Measurements from ENCODE around the gene DUSP1. TPM values are rescaled to one million over a fixed set of nuclear protein-coding genes. Genes with fewer than 3 reads are reported as not detected.

Gene DUSP1
- total RNA-seq, 1 donor from 2014 or later = 1,666 TPM

DNA sequence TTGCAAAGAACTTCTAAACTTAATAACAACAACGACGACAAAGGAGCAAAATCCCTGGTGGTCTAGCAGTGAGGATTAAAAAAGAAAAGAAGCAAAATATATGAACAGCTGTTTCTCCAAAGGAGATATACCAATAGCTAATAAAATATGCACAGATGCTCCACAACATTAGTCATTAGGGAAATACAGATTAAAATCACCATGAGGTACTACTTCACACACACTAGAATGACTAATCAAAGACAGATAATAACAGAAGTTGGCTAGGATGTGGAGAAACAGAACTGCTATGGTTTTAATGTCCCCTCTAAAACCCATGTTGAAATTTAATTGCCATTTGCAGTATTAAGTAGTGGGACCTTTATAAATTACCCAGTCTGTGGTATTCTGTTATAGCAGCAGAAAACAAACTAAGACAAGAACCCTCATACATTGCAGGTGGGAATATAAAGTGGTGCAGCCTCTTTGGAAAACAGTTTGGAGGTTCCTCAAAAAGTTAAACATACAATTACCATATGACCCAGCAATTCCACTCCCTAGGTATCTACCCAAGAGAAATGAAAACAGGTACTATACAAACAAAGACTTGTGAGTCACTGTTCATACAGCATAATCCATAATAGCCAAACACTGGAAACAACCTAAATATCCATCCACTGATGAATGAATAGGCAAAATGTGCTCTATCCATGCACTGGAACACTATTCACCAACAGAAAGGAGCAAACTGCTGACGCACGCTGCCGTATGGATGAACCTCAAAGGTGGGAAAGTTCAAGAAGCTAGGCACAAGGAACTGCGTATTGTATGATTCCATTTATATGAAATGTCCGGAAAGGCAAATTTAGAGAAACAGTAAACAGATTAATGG, 11.4 kb upstream of the DUSP1 start:
- no peak for DNase-seq (ENCODE audit: low spot score)

DNA sequence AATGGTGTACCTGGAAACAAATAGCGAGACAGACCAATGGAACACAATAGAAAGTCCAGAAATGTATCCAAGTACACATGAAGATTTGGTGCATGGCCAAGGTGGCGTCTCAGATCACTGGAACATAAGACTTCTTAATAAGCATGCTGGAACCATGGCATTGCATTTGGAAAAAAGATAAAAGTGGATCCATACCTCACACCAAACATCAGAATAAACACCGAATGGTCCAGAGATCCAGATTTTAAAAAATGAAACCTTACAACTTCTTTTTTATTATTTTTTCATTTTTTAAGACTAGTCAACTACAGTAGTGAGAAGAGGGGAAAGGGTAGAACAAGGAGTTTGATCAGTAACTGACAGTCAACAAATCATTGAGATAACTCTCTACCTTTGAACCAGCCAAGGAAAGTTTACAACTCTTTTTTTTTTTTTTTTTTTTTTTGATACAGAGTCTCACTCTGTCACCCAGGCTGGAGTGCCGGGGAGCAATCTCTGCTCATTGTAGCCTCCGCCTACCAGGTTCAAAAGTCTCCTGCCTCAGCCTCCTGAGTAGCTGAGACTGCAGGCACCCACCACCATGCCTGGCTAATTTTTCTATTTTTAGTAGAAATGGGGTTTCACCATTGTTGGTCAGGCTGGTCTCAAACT, 8.8 kb upstream of the DUSP1 start:
- DNase-seq (ENCODE audit: low spot score) = no peak

DNA sequence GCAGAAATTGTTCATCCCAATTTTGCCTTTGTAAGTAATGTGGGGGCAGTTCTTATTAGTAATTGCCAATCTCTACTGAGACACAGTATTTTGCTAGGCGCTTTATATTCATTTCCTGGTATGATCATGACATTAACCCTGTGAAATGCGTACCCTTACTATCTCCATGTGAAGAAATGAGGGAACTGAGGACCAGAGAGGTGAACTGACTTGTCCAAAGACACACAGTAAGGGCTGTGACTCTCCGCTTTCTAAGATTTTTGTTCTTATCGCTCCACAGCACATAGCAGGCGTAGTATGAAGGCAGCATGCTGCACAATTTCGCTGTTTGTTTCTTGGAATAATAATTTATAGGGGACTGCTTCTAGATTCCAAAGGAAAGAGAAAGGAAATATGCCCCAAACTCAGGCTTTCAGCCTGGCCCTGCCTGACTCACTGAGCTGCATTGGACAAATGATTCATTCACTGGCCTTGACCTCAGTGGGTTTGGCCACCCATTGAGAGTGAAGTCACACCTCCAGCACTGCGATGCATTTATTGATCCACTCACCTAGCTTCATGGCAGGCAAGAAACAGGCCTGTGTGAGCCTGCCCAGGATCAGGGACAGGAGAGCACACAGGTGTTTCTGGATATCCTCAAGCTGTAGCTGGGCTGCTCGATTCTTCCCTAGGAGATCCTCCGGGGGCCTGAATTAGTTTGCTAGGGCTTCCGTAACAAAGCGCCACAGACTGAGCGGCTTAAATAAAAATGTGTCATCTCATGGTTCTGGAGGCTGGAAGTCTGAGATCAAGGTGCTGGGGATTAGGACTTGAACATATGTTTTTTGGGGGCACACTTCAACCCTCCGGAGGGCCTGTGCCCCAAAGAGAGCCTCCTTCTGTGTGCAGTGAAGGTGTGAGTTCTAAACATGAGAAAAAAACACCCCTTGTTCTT, 7.2 kb upstream of the DUSP1 start:
- no peak for DNase-seq (ENCODE audit: low spot score)

DNA sequence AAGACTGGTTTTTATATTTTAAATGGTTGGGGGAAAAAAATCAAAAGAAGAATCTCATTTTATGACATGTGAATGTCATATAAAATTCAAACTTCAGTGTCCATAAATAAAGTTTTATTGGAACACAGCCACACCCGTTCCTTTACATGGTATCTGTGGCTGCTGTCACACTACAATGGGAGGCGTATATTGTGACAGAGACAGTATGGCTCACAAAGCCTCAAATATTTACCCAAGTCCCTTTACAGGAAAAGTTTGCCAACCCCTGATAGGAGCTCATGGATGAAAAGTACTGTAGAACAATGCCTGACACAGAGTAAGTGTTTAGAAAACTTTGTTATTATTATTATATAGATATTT, 5.2 kb upstream of the DUSP1 start:
- no peak for DNase-seq (ENCODE audit: low spot score)

DNA sequence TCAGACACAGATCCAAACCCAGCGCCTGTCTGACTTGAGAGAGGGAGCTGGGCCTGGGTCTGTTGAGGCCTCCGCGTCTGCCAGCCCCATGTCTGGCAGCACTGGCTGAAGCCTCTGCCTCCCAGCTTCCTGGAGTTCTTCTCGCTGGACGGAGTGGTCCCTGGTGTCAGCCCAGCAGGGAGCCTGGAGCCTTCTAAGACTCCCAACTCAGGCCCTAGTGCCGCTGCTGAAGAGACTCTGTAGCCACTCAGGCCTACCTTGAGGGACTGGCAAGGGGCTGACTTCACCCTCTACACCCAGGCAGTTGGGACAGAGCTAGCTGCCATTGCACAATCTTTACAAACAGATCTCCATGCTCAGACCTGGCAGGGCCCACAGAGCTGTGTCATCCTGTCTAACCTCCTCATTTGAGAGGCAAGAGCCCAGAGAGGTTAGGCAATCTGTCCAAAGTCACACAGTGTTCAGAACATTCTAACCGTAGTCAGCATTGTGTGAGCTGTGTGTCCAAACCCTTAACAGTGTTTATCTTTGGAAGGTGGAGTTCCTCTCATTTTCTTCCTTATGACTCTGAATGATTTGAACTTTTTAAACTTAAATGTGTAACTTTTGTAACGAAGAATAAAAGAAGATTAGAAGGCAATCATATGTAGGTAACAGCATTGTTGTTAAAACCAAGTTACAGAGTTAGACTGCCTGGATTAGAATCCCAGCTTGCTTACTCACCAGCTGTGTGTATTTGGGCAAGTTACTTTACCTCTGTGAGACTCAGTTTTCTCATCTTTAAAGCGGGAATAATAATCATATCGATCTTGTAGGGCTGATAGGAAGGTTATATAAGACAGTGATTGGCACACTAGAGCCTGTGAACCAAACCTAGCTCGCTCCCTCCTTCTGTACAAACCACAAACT, 4.6 kb upstream of the DUSP1 start:
- DNase-seq (ENCODE audit: low spot score) = no peak

DNA sequence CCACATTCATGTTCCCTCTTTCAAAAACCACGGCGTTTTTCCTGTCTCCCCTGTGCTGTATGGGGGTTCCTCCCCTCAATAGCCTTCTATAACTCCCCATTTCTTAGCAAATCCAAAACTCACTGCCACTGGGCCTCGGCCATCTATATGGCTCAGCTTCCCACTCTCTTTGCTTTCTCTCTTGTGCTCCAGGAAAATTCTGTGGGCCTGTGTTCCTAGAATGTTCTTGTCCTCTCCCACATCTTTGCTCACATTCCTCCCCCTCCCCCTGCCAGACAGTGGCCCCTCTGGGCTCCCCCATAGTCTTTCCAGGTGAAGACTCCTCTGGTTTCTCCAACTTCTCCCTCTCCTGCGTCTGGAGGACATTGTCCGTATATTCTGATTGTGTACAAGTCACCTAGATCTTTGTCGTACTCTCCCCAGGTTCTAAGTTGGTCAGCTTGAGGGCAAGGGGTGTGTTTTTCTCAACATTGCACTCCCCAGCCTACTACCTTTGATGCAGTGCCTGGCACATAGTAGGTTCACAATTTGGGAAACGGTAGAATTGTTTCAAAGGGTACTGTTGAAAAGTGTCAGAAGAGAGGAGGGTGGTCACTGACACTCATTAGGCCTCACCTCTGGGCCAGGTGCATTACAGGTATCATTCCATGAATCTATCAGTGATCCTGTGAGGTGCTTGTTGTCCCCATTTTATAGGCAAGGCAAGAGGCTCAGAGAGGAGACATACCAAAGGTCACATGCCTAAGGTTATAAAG, 3.7 kb upstream of the DUSP1 start:
- DNase-seq (ENCODE audit: low spot score) = no peak

DNA sequence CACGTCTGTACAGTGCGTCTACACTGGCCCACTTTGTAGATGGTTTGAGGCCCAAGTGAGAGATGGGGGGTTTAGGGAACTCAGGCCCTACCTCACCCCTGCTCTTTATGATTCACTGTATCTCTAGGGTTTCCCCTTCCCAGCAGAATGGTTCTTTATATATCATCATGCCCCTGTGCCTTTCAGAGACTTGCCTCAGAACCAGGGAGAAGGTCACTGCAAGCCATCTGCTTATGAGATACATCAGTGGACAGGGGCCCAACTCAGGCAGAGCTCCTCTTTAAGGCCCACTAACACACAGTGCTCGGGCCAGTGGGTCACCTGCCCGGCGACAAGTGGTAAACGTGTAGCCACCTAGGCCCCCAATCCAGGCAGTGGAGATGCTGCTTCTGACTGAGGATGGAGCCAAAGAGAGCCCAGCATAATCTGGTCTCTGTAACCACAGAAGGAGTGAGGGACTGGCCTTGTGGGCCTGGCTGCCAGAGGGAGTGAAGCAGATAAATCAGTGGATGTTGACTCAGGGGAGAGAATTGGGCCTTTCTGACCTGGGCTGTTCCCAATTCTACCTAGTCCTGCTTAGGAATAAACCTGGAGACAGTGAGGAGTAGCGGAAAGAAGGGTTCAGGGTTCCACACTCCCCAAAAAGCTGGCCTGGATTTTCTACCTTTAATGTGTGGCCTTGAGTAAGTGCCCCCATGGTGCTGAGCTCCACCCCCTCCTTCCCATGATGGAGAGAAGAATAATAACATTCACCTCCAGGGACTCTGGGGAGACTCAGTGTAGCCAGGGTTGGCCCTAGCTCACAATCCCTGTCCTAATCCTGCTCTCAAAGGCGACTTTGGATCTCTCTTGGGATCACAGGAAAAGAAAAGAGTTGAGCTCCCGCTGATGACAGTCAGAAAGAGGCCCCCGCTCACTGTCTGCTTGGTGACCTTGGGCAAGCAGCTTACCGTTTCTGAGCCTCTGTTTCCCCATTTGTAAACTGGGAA, 2.8 kb upstream of the DUSP1 start:
- no peak for DNase-seq (ENCODE audit: low spot score)

DNA sequence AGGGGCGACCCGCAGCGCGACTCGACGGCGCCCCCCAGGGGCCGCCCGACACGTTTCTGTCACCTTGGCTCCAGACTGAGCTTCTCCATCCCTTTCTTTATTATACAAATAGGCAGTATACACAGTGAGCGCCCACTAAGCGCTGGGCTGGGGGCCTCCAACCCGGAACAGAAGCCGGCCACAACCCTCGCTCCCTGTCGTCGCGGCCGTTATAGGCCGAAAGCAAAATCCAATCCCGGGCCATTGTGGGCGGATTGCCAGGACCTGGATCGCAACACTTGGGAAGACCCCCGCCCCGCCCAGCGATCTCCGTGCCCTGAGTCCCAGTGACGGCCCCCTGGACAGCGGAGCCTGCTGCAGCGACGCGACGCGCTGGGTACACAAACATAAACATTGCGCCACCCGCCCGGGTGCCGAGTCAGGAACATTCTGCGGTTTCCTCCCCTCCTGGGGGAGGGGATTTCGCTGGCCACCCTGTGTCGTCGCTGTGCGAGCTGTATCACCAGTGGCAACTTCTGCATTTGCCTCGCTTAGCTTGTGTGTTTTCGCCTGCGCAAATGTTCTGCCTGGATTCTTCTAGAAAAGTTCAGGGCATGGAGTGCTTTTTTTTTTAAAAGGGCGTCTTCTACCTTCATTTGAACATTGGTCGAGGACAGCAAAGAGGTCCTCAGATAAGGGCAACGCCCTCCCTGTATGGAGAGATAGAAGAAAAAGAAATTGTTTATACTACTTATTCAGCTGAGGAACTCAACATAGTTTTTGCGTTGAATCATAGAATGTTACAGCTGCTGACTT, 1.3 kb upstream of the DUSP1 start:
- DNase-seq (ENCODE audit: low spot score) = peak; percentile 98

DNA sequence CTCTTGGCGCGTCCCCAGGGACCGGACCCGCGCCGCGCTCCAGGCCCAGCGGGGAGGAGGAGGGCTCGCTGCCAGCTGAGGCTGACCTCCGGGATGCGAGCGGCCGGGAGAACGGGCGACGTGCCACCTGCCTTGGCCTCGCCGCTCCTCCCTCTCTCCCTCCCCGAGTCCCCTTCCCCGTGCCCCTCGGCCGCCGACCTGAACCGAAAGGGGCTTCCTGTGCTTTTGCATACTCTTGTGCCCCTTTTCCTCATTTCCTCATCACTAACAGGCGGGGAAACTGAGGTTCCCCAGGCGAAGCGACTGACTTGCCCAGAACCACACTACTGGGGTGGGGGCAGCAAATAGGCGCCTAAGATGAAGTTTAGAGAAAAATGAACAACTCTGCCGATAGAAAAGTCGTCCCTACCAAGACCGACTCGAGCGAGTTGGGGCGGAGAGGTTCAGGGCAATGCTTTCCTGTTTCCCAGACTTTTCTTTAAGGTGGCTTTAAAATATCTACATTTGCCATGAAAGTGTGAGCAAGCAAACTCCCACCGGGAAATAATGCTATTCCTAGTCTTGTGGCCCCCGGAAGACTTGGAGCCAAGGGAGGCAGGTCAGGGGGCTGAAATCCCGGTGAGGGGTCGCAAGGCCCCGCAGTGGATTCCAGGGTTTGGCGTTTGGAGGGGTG, 580 bp upstream of the DUSP1 start:
- DNase-seq (ENCODE audit: low spot score) = no peak

DNA sequence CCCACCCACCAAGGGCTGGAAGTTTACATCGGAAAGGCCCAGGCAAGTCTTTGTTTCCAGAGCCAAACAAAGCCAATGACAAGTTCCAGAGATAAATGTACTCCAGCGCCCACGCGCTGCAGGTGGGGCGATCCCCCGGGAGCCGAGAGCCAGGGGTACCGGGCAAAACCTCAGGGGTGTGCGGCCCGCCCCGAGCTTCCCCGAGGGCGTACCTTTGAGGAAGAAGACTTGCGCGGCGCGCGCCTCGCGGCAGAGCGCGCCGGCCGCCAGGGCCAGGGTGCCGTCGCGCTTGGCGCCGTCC, 671 bp downstream of the DUSP1 start:
- DNase-seq (ENCODE audit: low spot score) = no peak

DNA sequence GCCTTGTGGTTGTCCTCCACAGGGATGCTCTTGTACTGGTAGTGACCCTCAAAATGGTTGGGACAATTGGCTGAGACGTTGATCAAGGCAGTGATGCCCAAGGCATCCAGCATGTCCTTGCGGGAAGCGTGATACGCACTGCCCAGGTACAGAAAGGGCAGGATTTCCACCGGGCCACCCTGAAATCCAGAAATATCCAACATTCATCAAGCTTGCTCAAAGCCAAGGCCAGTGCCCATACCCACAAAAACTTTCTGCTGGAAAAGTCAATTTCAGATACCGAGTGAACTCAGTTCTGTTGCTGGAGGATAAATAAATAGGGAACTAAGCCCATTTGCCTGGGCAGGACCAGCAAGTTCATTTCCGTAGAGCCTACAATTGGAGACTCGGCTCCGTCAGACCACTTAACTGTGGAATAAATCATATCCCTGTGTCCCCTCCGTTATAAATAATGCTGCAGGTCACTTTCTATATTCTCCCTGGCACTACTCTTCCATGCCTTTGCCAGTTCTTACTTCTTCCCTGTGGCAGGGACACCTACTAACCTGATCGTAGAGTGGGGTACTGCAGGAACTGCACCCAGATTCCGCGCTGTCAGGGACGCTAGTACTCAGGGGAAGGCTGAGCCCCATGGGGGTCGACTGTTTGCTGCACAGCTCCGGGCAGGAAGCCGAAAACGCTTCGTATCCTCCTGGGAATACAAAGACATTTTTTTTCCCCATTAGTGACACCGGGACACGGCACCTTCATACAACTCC, 1.2 kb downstream of the DUSP1 start:
- no peak for DNase-seq (ENCODE audit: low spot score)

DNA sequence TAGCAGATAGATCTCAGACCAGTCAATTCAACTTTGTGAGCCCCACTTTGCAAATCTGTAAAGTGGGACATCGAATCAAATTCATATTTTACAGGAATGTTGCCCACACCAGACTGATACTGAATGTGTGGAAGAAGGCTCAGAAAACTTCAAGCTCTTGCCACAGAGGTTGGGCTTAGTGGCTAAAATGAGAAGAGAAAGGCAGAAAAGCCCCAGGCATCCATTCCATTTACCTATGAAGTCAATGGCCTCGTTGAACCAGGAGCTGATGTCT, 1.7 kb downstream of the DUSP1 start:
- DNase-seq (ENCODE audit: low spot score) = no peak

DNA sequence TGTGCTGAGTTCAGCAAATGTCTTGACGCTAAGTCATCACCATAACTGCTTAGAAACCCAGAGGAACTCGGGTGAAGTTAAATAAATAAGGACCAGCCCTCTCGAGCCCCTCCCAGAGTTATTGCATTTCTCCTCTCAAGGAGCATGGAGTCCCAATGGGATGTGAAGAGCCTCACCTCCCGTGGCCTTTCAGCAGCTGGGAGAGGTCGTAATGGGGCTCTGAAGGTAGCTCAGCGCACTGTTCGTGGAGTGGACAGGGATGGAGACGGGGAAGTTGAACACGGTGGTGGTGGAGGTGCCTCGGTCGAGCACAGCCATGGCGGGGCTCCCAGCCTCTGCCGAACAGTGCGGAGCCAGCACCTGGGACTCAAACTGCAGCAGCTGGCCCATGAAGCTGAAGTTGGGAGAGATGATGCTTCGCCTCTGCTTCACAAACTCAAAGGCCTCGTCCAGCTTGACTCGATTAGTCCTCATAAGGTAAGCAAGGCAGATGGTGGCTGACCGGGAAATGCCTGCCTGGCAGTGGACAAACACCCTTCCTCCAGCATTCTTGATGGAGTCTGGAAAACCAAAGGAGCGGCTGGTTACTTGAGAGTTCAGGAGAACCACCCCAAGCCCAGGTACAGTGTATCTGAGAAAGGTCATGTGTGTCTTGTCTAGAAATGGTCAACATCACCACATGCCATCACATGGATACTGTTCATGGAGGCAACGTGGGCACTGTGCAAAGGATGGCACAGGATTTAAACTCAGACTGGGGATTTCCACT, 2.2 kb downstream of the DUSP1 start:
- DNase-seq (ENCODE audit: low spot score) = no peak

DNA sequence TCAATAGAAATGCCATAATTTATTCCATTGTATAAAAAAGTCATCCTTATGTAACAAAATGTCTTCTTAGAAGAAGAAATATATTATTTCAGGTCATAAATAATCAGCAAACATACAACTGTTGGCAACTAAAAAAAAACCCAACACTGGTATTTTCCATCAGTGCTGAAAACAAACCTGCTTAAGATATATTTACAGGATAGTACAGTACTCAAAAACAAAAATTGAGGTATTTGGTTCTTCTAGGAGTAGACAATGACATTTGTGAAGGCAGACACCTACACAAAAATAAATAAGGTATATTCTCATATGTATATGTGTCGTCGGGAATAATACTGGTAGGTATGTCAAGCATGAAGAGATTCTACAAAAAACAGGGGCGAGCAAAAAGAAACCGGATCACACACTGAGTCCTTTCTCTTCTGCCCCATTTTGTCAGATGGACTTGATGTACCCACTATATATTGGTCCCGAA, 2.9 kb downstream of the DUSP1 start:
- no peak for DNase-seq (ENCODE audit: low spot score)

DNA sequence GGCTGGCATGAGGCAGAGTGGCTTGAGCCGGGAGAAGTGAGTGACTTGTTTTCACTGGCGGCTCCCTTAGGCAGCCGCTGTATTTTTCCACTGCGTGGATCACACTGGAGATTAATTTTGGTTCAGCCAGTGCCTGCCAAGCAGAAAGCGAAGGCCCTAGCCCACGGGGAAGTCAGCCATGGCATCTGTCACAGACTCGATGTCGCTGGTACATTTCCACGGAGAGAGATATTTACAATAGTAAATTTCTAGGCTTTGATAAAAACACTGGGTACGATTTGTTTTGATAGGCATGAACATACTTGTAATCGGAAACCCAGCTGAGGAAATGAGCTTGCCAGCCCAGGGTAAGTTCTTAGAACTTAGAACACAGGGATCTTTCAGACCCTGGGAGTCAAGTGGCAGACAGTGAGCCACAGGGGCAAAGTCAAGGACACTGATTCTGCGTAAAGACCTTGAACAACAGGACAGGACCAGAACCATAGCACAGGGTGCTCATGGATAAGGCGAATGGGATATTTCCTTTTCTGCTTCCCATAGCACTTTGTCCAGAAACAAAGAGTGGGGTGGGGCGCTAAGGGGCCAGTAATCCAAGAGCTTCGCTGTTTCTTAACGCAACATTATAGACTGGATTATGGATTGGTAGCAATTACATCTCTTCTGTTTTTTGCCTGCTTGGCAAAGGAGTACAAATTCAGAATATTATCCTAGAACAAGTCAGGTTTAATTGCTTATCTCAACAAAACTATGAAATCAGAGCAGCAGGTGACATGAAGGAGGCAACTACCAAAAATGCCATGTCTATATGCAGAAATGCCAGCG, 4.5 kb downstream of the DUSP1 start:
- peak; percentile 92 for DNase-seq (ENCODE audit: low spot score)
